WTC11 (cell line): ENCODE data around the gene GHRL. TPM values are rescaled to one million over a fixed set of nuclear protein-coding genes. Genes with fewer than 3 reads are reported as not detected.

Experiments used
- ATAC-seq: fragments of 200-7000 bp; cut with Tn5 transposase; 2 replicates; pipeline ENCODE4 v1.10.0; 2021; ENCODE audit warnings: mild to moderate bottlenecking, moderate library complexity
- CTCF ChIA-PET: fragments of 300-600 bp; sonication (Branson Sonifier 250); formaldehyde crosslinking; loops from one replicate; lab custom pipeline; 2021; ENCODE audit warnings: antibody characterized with exemption; lab: Charles Lee
- POLR2A ChIA-PET: fragments of 350-600 bp; sonication (Branson Sonifier 250); formaldehyde crosslinking; loops from one replicate; lab custom pipeline; 2021; ENCODE audit warnings: antibody characterized with exemption; lab: Charles Lee
- DNase-seq: peaks from one replicate; pipeline ENCODE4 v3.0.0; 2021; ENCODE audit warnings: low spot score
- H3K27ac Mint-ChIP-seq: 2 replicates; pipeline ENCODE4 v1.8.0; 2021; ENCODE audit warnings: mixed read lengths
- H3K27me3 Mint-ChIP-seq: 2 replicates; pipeline ENCODE4 v1.8.0; 2021; ENCODE audit warnings: low read depth, mild to moderate bottlenecking, moderate library complexity, mixed read lengths
- H3K36me3 Mint-ChIP-seq: 2 replicates; pipeline ENCODE4 v1.8.0; 2021; ENCODE audit warnings: mixed read lengths
- H3K4me1 Mint-ChIP-seq: 2 replicates; pipeline ENCODE4 v1.8.0; 2022; ENCODE audit warnings: mixed read lengths
- H3K4me3 Mint-ChIP-seq: 2 replicates; pipeline ENCODE4 v1.8.0; 2021; ENCODE audit warnings: mild to moderate bottlenecking, moderate library complexity, mixed read lengths
- H3K9me3 Mint-ChIP-seq: 2 replicates; pipeline ENCODE4 v1.8.0; 2021; ENCODE audit warnings: mixed read lengths
- ARID4B ChIP-seq: sonication (generic); formaldehyde crosslinking; IDR thresholded peaks from 2 replicates; pipeline ENCODE4 v1.8.0; 2023; ENCODE audit warnings: missing genetic modification reagents, mild to moderate bottlenecking, borderline replicate concordance
- CTCF ChIP-seq: fragments of 200-600 bp; IDR thresholded peaks from 2 replicates; pipeline ENCODE4 v1.8.0; 2022; ENCODE audit warnings: antibody characterized with exemption
- ESRRA ChIP-seq: sonication (generic); formaldehyde crosslinking; IDR thresholded peaks from 2 replicates; pipeline ENCODE4 v1.8.1; 2022; ENCODE audit warnings: mild to moderate bottlenecking, missing genetic modification reagents, borderline replicate concordance
- FOXJ3 ChIP-seq: sonication (generic); formaldehyde crosslinking; IDR thresholded peaks from 2 replicates; pipeline ENCODE4 v1.9.0; 2021; ENCODE audit warnings: missing genetic modification reagents, mild to moderate bottlenecking, borderline replicate concordance
- FOXP4 ChIP-seq: sonication (generic); formaldehyde crosslinking; IDR thresholded peaks from 2 replicates; pipeline ENCODE4 v1.8.0; 2022; ENCODE audit warnings: mild to moderate bottlenecking, missing genetic modification reagents
- IRF1 ChIP-seq: sonication (generic); formaldehyde crosslinking; IDR thresholded peaks from 2 replicates; pipeline ENCODE4 v1.8.0; 2023; ENCODE audit warnings: missing genetic modification reagents
- IRF2 ChIP-seq: sonication (generic); formaldehyde crosslinking; IDR thresholded peaks from 2 replicates; pipeline ENCODE4 v1.8.0; 2022; ENCODE audit warnings: low read depth, missing genetic modification reagents, borderline replicate concordance
- JUN ChIP-seq: sonication (generic); formaldehyde crosslinking; IDR thresholded peaks from 2 replicates; pipeline ENCODE4 v1.8.0; 2023; ENCODE audit warnings: mild to moderate bottlenecking, missing genetic modification reagents
- NR3C1 ChIP-seq: sonication (generic); formaldehyde crosslinking; conservative IDR thresholded peaks from 2 replicates; pipeline ENCODE4 v1.8.1; 2023; ENCODE audit warnings: low read depth, mild to moderate bottlenecking, missing genetic modification reagents
- PREB ChIP-seq: sonication (generic); formaldehyde crosslinking; IDR thresholded peaks from 2 replicates; pipeline ENCODE4 v1.8.1; 2022; ENCODE audit warnings: mild to moderate bottlenecking, missing genetic modification reagents, moderate library complexity, borderline replicate concordance
- RELA ChIP-seq: sonication (generic); formaldehyde crosslinking; IDR thresholded peaks from 2 replicates; pipeline ENCODE4 v1.8.1; 2022; ENCODE audit warnings: missing genetic modification reagents, mild to moderate bottlenecking, borderline replicate concordance
- USF2 ChIP-seq: sonication (generic); formaldehyde crosslinking; IDR thresholded peaks from 2 replicates; pipeline ENCODE4 v1.8.1; 2023; ENCODE audit warnings: mild to moderate bottlenecking, missing genetic modification reagents, moderate library complexity
- ZBTB43 ChIP-seq: sonication (generic); formaldehyde crosslinking; IDR thresholded peaks from 2 replicates; pipeline ENCODE4 v1.8.1; 2023; ENCODE audit warnings: mild to moderate bottlenecking, missing genetic modification reagents
- ZNF219 ChIP-seq: sonication (generic); formaldehyde crosslinking; IDR thresholded peaks from 2 replicates; pipeline ENCODE4 v1.8.0; 2023; ENCODE audit warnings: missing genetic modification reagents, mild to moderate bottlenecking, borderline replicate concordance
- ZNF232 ChIP-seq: sonication (generic); formaldehyde crosslinking; IDR thresholded peaks from 2 replicates; pipeline ENCODE4 v1.8.0; 2022; ENCODE audit warnings: mild to moderate bottlenecking, missing genetic modification reagents
- ZNF671 ChIP-seq: fragments of 250-450 bp; sonication (Bioruptor Pico); IDR thresholded peaks from 2 replicates; pipeline ENCODE4 v1.8.0; 2021; ENCODE audit warnings: mild to moderate bottlenecking
- total RNA-seq: library from RNA; stranded (reverse); gene quantifications from 3 replicates; pipeline ENCODE4 v1.2.3, GENCODE V29; 2021

The GHRL gene
- total RNA-seq, 1 experiment from 2014 or later = 0.35 TPM

GRCh38 chr3:10311710-10312109 is 19.0 kb upstream of the GHRL start:
- no peaks in the 10 kb centered on the region for H3K27me3 Mint-ChIP-seq
- ChIA-PET CTCF (no interaction called here), POLR2A (no interaction called here)
- DNase-seq (no peak), ATAC-seq (no peak)
- TF ChIP-seq ZNF232 = no peak
- no peak for TF ChIP-seq PREB
- no peak for TF ChIP-seq ESRRA (CRISPR knock-in tag)
- no peak for TF ChIP-seq CTCF
- no peak for TF ChIP-seq IRF2 (CRISPR knock-in tag)
- TF ChIP-seq IRF1 (CRISPR knock-in tag) = no peak
- no peak for TF ChIP-seq USF2 (CRISPR knock-in tag)
- TF ChIP-seq ZNF671 = no peak
- no peak overlapping the region for H3K4me3 Mint-ChIP-seq
- H3K9me3 Mint-ChIP-seq = no peaks in the 10 kb centered on the region
- no peak overlapping the region for H3K27ac Mint-ChIP-seq
- H3K36me3 Mint-ChIP-seq = peaks cover 80% of the 10 kb centered on the region
- H3K4me1 Mint-ChIP-seq = no peaks in the 10 kb centered on the region

- ChIA-PET CTCF (no interaction called here), POLR2A (no interaction called here)
- Mint-ChIP-seq H3K27ac (no peak overlapping the region), H3K4me3 (no peak overlapping the region), H3K4me1 (no peaks in the 10 kb centered on the region), H3K9me3 (no peaks in the 10 kb centered on the region), H3K27me3 (no peaks in the 10 kb centered on the region), H3K36me3 (peaks cover 79% of the 10 kb centered on the region)
- ATAC-seq (no peak), DNase-seq (no peak)
- TF ChIP-seq NR3C1 (CRISPR knock-in tag) (no peak), ZBTB43 (no peak), ZNF219 (CRISPR knock-in tag) (no peak), JUN (CRISPR knock-in tag) (no peak), RELA (CRISPR knock-in tag) (no peak), FOXP4 (CRISPR knock-in tag) (no peak), ARID4B (CRISPR knock-in tag) (no peak), FOXJ3 (CRISPR knock-in tag) (no peak)
These were observed 17.8 kb upstream of the GHRL start for GRCh38 chr3:10310578-10310977.
